GM19372 (cell line): ENCODE data around the gene HSPA4L.

Experiments
- ATAC-seq: cut with Tn5 transposase; IDR thresholded peaks from one replicate; pipeline ENCODE4 v1.9.1; 2021; ENCODE audit warnings: mild to moderate bottlenecking, low read depth, moderate library complexity; ENCODE audit not compliant: unreplicated experiment

HSPA4L gene

GRCh38 chr4:127783026-127783769 lies 1.1 kb downstream of the HSPA4L start:
- peak; percentile 2 for ATAC-seq

GRCh38 chr4:127783955-127784770 lies 2.0 kb downstream of the HSPA4L start:
- ATAC-seq = no peak

DNA sequence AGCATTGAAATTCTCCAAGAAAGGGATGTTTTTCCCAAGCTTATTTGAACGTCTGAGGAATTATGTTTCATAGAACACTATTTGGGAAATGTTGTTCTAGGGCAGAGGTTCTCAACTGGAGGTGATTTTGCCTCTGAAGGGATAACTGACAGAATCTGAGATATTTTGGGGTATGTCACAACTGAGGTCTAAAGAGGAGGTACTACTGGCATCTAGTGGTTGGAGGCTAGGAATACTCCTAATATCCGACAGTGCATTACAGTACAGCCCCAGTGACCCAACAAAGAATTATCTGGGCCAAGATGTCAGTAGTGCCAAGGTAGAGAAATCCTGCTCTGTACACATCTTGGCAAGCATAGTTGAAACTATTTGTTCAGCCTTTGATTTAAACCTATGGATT lies 6.4 kb downstream of the HSPA4L start:
- ATAC-seq = peak; percentile 46

DNA sequence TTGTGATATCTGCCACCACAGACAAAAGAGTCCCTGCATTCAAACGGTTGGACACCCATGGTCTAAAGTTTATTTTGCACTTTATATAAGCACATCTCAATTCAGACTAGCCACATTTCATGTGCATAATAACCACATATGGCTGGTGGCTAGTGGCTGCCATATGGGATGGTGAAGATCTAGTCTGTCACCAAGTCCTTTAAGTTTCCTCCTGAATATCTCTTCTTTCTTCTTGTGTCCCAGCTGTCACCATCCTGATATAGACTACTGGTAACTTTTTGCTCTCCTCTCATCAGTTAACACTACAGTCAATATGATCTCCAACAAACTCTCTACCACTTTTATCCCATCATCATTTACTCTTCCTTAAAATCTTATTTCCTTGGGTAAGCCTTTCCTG lies 9.3 kb downstream of the HSPA4L start:
- ATAC-seq = no peak

DNA sequence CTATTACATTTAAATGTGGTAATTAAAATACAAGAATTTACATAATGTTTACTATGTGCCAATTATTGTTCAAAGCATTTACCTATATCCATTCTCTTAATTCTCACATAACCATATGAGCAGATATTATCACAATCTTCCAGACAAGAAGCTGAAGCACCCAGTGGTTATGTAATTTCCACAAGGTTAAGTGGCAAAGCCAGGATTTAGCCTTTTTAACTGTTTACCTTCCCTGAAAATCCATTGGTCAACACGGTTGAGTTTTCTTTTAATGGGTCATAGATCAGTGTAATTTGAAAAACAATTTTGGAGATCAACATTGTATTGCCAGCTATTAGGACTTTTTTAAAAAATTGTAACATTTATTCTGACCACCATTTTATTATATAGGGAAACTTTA lies 11.4 kb downstream of the HSPA4L start:
- no peak for ATAC-seq

DNA sequence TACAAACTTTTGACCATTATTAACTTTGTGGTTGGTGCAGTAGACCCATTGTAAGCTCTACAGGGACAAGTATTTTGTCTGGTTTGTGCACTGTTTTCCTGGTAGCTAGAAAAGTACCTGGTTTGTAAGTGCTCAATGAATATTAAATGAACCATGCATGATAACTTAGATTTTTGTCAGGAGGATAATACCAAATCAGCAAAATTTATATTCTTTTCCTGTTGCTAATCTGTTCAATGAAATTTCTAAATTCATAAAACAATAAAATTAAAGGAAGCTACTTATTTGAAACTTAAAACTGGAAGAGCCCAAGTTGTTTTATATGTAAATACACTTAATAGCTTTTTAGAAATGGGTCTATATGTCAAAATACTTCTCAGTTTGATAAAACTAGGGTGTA lies 17.6 kb downstream of the HSPA4L start:
- no peak for ATAC-seq

DNA sequence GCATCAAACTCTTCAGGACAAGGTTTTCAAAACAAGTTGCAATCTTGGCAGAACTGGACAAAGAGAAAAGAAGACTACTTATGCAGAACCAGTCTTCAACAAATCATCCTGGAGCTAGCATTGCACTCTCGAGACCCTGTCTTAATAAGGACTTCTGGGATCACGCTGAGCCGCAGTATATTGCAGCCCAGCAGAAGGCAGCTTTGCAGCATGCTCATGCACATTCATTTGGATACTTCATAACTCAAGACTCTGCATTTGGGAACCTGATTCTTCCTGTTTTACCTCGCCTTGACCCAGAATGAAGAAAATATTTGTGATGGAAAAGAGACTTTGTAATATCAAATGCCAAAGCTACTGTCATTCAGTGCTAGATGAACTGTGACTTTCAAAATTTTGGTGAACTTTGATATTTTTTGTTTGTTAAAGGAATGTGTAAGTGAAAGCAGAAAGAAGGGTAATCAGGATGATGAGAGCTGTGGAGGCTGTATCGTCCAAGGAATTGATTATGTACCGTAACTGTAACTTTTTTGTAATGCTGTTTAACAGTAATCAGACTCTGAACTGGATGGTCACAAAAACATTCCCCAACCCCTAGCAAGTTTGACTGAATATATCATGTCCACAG lies 27.2 kb downstream of the HSPA4L start:
- ATAC-seq = no peak

DNA sequence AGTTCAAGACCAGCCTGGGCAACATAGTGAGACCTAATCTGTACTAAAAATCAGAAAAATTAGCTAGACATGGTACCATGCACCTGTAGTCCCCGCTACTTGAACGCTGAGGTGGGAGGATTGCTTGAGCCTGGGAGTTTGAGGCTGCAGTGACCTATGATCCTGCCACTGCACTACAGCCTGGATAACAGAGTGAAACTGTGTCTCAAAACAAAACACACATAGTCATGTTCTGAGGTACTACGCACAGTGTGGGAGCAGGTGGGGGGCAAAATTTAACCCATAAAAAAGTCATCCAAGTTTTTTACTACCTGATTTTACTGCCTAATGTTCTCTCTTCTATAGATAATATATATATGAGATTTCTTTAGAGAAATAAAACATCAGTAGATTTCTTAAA lies 28.4 kb downstream of the HSPA4L start:
- ATAC-seq = no peak

DNA sequence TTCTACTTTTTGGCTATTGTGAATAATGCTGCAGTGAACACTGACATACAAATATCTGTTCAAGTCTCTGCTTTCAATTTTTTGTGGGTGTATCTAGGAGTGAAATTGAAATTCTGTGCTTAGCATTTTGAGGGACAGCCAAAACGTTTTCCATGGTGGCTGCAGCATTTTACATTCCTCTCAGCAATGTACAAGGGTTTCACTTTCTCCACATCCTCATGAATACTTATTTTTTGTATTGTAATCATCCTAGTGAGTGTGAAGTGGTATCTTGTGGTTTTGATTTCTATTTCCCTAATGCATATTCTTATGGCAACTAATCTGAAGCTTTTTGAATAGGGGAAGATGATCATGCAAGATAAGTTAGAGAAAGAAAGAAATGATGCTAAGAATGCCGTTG lies 40.3 kb downstream of the HSPA4L start:
- ATAC-seq = no peak

GRCh38 chr4:127828121-127828520 lies 46.0 kb downstream of the HSPA4L start:
- no peak for ATAC-seq

GRCh38 chr4:127829014-127829413 lies 46.9 kb downstream of the HSPA4L start:
- ATAC-seq = peak; percentile 86

DNA sequence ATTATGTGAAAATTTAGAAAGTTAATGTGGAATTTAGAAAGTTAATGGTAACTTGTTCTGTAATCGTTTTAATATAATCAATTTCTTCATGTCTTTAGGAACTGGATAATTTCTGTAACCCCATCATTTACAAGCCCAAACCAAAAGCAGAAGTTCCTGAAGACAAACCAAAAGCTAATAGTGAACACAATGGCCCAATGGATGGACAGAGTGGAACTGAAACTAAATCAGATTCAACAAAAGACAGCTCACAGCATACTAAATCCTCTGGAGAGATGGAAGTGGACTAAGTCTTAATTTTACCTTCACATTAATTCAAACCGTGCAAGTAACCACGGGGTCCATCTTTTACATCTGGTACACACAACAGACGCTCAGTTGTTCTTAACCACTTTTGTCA lies 50.5 kb downstream of the HSPA4L start:
- ATAC-seq = peak; percentile 72

GRCh38 chr4:127843704-127844600 lies 61.8 kb downstream of the HSPA4L start:
- ATAC-seq = no peak

GRCh38 chr4:127844601-127845116 lies 62.5 kb downstream of the HSPA4L start:
- no peak for ATAC-seq

DNA sequence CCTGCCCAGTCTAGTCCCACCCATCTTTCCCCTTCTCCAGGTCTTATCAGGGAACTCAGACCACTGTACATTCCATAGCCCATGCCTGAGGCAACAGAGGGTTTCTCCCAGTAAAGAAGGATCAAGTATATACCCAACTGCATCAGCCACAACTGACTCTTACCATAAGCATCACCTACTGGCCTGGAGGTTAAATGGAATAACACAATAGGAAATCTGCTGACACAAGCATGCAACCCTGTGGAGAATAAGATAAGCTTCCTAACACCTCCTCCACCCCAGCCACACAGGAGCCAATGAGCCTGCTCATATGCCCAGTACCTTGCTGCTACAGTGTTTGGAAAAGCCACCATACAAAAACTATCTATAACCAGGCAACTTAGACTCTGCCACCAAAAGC lies 63.9 kb downstream of the HSPA4L start:
- no peak for ATAC-seq

DNA sequence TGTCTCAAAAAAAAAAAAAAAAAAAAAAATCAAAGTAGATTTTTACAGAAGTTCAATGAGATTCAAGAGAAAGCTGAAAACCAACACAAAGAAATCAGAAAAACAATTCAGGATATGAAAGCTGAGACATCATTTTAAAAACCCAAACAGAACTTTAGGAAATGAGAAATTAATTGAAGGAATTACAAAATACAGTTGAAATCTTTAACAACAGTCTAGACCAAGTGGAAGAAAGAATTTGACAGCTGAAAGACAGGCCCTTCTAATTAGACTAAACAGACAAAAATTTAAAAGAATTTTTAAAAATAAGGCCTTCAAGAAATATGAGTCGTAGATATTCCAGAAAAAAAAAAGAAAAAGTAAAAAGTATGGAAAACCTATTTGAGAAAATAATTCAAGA lies 64.6 kb downstream of the HSPA4L start:
- no peak for ATAC-seq

- ATAC-seq = no peak
Measured at GRCh38 chr4:127849505-127850234, 67.5 kb downstream of the HSPA4L start.

- no peak for ATAC-seq
Measured at GRCh38 chr4:127852661-127853060, 70.5 kb downstream of the HSPA4L start.

DNA sequence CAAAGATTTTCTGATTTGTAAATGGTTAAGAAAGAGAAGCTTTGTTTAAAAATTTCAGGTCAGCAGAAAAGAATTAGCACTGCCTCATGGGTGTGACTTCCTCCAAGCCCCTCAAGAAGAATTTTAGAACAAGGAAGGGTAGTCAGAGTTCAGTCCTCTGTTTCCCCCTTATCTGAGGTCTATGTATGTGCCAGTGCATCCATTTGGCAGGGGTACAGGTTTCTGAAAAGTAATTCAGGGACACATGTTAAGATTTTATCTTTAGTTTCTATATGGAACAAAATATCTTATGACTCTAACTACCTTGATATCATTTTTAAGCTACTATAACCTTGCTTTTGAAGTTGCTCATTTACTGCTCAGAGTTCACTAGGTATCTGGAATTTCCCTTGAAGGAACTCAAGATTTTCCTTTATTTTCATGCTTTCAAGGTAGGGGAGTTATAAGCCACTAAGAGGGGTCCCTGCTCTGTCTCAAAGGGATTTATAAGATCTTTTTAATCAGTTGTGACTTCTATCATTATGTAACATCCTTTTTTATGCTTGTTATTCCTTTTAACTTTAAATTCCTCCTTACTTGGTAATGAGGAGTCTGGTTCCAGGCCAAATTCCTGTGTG lies 74.2 kb downstream of the HSPA4L start:
- ATAC-seq = peak; percentile 20
